SK-N-SH treated with all-trans-retinoic acid at 6 μM for 48 hours (cell line): Measurements from ENCODE around the gene PGP.
"Not testable (repeated sequence)": the region's sequence is repeated elsewhere in the genome, so short reads cannot be mapped to it uniquely, and the experiment has no call there.

Source experiments
- ATAC-seq: fragments of 200-7000 bp; cut with Tn5 transposase; 3 replicates; pipeline ENCODE4 v1.9.1; 2020; ENCODE audit warnings: mild to moderate bottlenecking, moderate library complexity
- BACH2 ChIP-seq: fragments of 250-450 bp; sonication (Bioruptor Pico); IDR thresholded peaks from 2 replicates; pipeline ENCODE4 v1.9.0; 2021; ENCODE audit warnings: mild to moderate bottlenecking, borderline replicate concordance
- CSDC2 ChIP-seq: fragments of 250-450 bp; sonication (Bioruptor Pico); IDR thresholded peaks from 2 replicates; pipeline ENCODE4 v1.5.0; 2020; ENCODE audit warnings: mild to moderate bottlenecking, moderate library complexity
- ESRRG ChIP-seq: fragments of 250-450 bp; sonication (Bioruptor Pico); IDR thresholded peaks from 2 replicates; pipeline ENCODE4 v1.6.1; 2021; ENCODE audit warnings: mild to moderate bottlenecking
- GLIS3 ChIP-seq: fragments of 250-450 bp; sonication (Bioruptor Pico); IDR thresholded peaks from 2 replicates; pipeline ENCODE4 v1.5.0; 2020; ENCODE audit warnings: mild to moderate bottlenecking, moderate library complexity
- OSR1 ChIP-seq: fragments of 250-450 bp; sonication (Bioruptor Pico); IDR thresholded peaks from 2 replicates; pipeline ENCODE4 v1.8.0; 2022; ENCODE audit warnings: moderate library complexity, mild to moderate bottlenecking, inconsistent platforms
- PATZ1 ChIP-seq: fragments of 250-450 bp; sonication (Bioruptor Pico); IDR thresholded peaks from 2 replicates; pipeline ENCODE4 v1.8.0; 2020; ENCODE audit warnings: mild to moderate bottlenecking, moderate library complexity, borderline replicate concordance
- PPARA ChIP-seq: fragments of 250-450 bp; sonication (Bioruptor Pico); IDR thresholded peaks from 2 replicates; pipeline ENCODE4 v1.5.0; 2020; ENCODE audit warnings: mild to moderate bottlenecking, borderline replicate concordance
- RARB ChIP-seq: fragments of 250-450 bp; sonication (Bioruptor Pico); IDR thresholded peaks from 2 replicates; pipeline ENCODE4 v1.8.0; 2021; ENCODE audit warnings: mild to moderate bottlenecking, moderate library complexity
- TCF4 ChIP-seq: fragments of 250-450 bp; sonication (Bioruptor Pico); IDR thresholded peaks from 2 replicates; pipeline ENCODE4 v1.8.0; 2021; ENCODE audit warnings: mild to moderate bottlenecking, moderate library complexity, borderline replicate concordance
- TOX ChIP-seq: fragments of 250-450 bp; sonication (Bioruptor Pico); IDR thresholded peaks from 2 replicates; pipeline ENCODE4 v1.8.0; 2021; ENCODE audit warnings: mild to moderate bottlenecking, moderate library complexity, borderline replicate concordance
- TSHZ2 ChIP-seq: fragments of 250-450 bp; sonication (Bioruptor Pico); IDR thresholded peaks from 2 replicates; pipeline ENCODE4 v1.5.0; 2020; ENCODE audit warnings: mild to moderate bottlenecking, moderate library complexity
- ZFP3 ChIP-seq: fragments of 250-450 bp; sonication (Bioruptor Pico); IDR thresholded peaks from 2 replicates; pipeline ENCODE4 v1.5.0; 2020; ENCODE audit warnings: mild to moderate bottlenecking, moderate library complexity
- ZFP30 ChIP-seq: fragments of 450-650 bp; formaldehyde crosslinking; IDR thresholded peaks from 2 replicates; pipeline ENCODE4 v1.5.0; 2022; ENCODE audit warnings: mild to moderate bottlenecking, moderate library complexity
- ZNF70 ChIP-seq: fragments of 450-650 bp; formaldehyde crosslinking; IDR thresholded peaks from 2 replicates; pipeline ENCODE4 v1.5.0; 2020; ENCODE audit warnings: mild to moderate bottlenecking, moderate library complexity
- ZNF8 ChIP-seq: fragments of 450-650 bp; formaldehyde crosslinking; IDR thresholded peaks from 2 replicates; pipeline ENCODE4 v1.5.0; 2020; ENCODE audit warnings: mild to moderate bottlenecking, moderate library complexity
- TF ChIP-seq, protein P1 (sequence below): fragments of 250-450 bp; sonication (Bioruptor Pico); IDR thresholded peaks from 2 replicates; pipeline ENCODE4 v1.5.1; 2021; ENCODE audit warnings: mild to moderate bottlenecking, moderate library complexity
- TF ChIP-seq, protein P2 (sequence below): fragments of 250-450 bp; sonication (Bioruptor Pico); IDR thresholded peaks from 2 replicates; pipeline ENCODE4 v1.8.0; 2021; ENCODE audit warnings: low read depth, mild to moderate bottlenecking, moderate library complexity, borderline replicate concordance

Gene PGP

GRCh38 chr16:2242598-2242997, 28.0 kb upstream of the PGP start:
- ATAC-seq, result no peak
- no peak for TF ChIP-seq ZFP30
- TF ChIP-seq TSHZ2 (CRISPR knock-in tag), result no peak
- TF ChIP-seq CSDC2, result no peak
- TF ChIP-seq, protein P1, sequence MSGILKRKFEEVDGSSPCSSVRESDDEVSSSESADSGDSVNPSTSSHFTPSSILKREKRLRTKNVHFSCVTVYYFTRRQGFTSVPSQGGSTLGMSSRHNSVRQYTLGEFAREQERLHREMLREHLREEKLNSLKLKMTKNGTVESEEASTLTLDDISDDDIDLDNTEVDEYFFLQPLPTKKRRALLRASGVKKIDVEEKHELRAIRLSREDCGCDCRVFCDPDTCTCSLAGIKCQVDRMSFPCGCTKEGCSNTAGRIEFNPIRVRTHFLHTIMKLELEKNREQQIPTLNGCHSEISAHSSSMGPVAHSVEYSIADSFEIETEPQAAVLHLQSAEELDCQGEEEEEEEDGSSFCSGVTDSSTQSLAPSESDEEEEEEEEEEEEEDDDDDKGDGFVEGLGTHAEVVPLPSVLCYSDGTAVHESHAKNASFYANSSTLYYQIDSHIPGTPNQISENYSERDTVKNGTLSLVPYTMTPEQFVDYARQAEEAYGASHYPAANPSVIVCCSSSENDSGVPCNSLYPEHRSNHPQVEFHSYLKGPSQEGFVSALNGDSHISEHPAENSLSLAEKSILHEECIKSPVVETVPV (CRISPR knock-in tag), result no peak
- no peak for TF ChIP-seq TCF4 (CRISPR knock-in tag)
- no peak for TF ChIP-seq PATZ1 (CRISPR knock-in tag)
- TF ChIP-seq PPARA (CRISPR knock-in tag), result no peak
- TF ChIP-seq BACH2 (CRISPR knock-in tag), result no peak
- TF ChIP-seq ZNF70, result no peak
- no peak for TF ChIP-seq GLIS3 (CRISPR knock-in tag)
- TF ChIP-seq ESRRG, result no peak
- TF ChIP-seq, protein P2, sequence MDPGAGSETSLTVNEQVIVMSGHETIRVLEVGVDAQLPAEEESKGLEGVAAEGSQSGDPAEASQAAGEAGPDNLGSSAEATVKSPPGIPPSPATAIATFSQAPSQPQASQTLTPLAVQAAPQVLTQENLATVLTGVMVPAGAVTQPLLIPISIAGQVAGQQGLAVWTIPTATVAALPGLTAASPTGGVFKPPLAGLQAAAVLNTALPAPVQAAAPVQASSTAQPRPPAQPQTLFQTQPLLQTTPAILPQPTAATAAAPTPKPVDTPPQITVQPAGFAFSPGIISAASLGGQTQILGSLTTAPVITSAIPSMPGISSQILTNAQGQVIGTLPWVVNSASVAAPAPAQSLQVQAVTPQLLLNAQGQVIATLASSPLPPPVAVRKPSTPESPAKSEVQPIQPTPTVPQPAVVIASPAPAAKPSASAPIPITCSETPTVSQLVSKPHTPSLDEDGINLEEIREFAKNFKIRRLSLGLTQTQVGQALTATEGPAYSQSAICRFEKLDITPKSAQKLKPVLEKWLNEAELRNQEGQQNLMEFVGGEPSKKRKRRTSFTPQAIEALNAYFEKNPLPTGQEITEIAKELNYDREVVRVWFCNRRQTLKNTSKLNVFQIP, result no peak
- no peak for TF ChIP-seq ZNF8 (CRISPR knock-in tag)
- TF ChIP-seq ZFP3 (CRISPR knock-in tag), result no peak
- no peak for TF ChIP-seq RARB

DNA sequence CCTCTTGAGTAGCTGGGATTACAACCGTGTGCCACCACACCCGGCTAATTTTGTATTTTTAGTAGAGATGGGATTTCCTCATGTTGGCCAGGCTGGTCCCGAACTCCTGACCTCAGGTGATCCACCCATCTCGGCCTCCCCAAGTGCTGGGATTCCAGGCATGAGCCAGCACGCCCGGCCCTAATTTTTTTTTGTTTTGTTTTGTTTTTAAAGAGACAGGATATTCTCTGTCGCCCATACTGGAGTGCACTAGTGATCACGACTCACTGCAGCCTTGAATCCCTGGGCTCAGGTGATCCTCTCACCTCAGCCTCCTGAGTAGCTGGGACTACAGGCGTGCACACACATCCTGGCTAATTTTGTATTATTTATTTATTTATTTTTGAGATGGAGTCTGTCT, 25.7 kb upstream of the PGP start:
- ATAC-seq, result not testable (repeated sequence)

DNA sequence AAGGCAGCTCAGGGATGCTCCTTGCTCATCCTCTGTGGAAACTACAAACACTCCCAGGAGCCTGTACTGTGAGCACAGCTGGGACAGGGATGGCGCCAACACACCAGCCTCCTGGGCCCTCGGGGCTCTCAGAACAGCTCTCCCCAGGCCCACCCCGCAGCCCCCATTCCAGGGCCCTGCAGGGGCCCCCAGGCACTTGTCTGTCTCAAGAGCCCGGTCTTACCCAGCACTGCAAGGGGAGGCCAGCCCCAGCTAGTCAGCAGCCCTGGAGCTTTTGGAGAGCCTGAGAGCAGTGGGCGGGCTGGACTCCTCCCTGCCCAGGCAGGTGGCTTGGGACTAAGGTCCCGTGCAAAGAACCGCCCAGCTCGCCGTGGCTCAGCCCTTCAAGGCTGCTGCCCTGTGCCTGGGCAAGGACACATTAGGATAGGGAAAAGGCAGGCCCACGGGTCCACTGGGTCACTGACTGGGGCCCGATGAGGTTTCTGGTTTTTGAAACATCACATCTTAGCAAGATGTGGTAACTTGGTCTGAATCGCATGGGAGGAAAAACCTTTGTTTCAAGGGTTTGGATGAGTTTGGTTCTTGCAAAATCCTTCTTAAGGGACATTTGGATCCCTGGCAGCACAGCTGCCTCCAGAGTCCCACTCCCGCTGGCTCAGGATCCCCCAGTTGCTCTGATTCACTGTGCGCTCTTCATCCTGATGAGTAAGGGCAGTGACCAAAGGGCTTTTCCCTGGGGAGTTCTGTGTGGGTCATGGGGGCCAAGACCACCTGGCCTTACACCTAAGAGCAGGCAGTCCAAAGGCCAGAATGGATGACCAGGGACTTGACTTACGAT, 24.4 kb upstream of the PGP start:
- no peak for TF ChIP-seq RARB
- TF ChIP-seq ZNF70, result no peak
- TF ChIP-seq OSR1 (CRISPR knock-in tag), result no peak
- TF ChIP-seq ZNF8 (CRISPR knock-in tag), result no peak
- no peak for TF ChIP-seq CSDC2
- TF ChIP-seq TOX (CRISPR knock-in tag), result no peak
- TF ChIP-seq, protein P1 (CRISPR knock-in tag), result no peak
- TF ChIP-seq PPARA (CRISPR knock-in tag), result no peak
- TF ChIP-seq, protein P2, result no peak
- no peak for TF ChIP-seq ESRRG
- no peak for TF ChIP-seq ZFP30
- no peak for TF ChIP-seq TCF4 (CRISPR knock-in tag)
- TF ChIP-seq, all 23 proteins: peak for 0
- ATAC-seq, result no peak
